Measurements from ENCODE around the gene SHISA6. TPM values are rescaled to one million over a fixed set of nuclear protein-coding genes. Genes with fewer than 3 reads are reported as not detected.

Gene SHISA6
- total and polyA plus RNA-seq, 2 donors (not counting 1 experiment from before 2014, with no cell fraction given): not detected

- no peaks in the 10 kb centered on the region for H3K4me1 ChIP-seq (ENCODE audit: control insufficient read depth, extremely low read depth, insufficient read depth, low read length)
- TF ChIP-seq EZH2 (IDR thresholded peaks at IDR 0.05; ENCODE audit: low read length, missing control alignments) (no peak), CTCF (conservative IDR thresholded peaks at IDR 0.05 in 1 of 2, IDR thresholded peaks at IDR 0.05 in 1 of 2; ENCODE audit: low read depth in 1 of 2, low read length in 2 of 2) (no peak)
- H3K9ac ChIP-seq (ENCODE audit: insufficient read depth, low read length): no peak overlapping the region
- H2AFZ ChIP-seq (ENCODE audit: low read length): no peak overlapping the region
- H3K36me3 ChIP-seq (ENCODE audit: control insufficient read depth, insufficient read depth, low read length): no peaks in the 10 kb centered on the region
- no peaks in the 10 kb centered on the region for H3K79me2 ChIP-seq (ENCODE audit: control insufficient read depth, insufficient read depth, low read length)
- H4K20me1 ChIP-seq (ENCODE audit: control insufficient read depth, extremely low read depth, insufficient read depth, low read length): no peaks in the 10 kb centered on the region
- H3K9me3 ChIP-seq (ENCODE audit: control insufficient read depth, insufficient read depth, low read depth, low read length): no peaks in the 10 kb centered on the region
- no peaks in the 10 kb centered on the region for H3K27me3 ChIP-seq (ENCODE audit: control insufficient read depth, insufficient read depth, low read length)
- H3K4me3 ChIP-seq (replicated peaks in 1 of 4; ENCODE audit: control extremely low read depth in 1 of 4, insufficient read depth in 1 of 4, low read depth in 3 of 4, low read length in 4 of 4): no peak overlapping the region
- DNase-seq (ENCODE audit: low read depth in 2 of 2): no peak
- no peak overlapping the region for H3K4me2 ChIP-seq (ENCODE audit: extremely low read depth, insufficient read depth, low read length)
- H3K27ac ChIP-seq (ENCODE audit: insufficient read depth, low read length): no peak overlapping the region
Measured at GRCh38 chr17:11486868-11487310, 245.9 kb downstream of the SHISA6 start.

GRCh38 chr17:11487469-11487868 is 246.5 kb downstream of the SHISA6 start:
- Histone ChIP-seq H3K79me2 (ENCODE audit: control insufficient read depth, insufficient read depth, low read length) (no peaks in the 10 kb centered on the region), H3K36me3 (ENCODE audit: control insufficient read depth, insufficient read depth, low read length) (no peaks in the 10 kb centered on the region), H3K27ac (ENCODE audit: insufficient read depth, low read length) (no peak overlapping the region), H3K4me1 (ENCODE audit: control insufficient read depth, extremely low read depth, insufficient read depth, low read length) (no peaks in the 10 kb centered on the region), H2AFZ (ENCODE audit: low read length) (no peak overlapping the region), H3K4me3 (replicated peaks in 1 of 4; ENCODE audit: control extremely low read depth in 1 of 4, insufficient read depth in 1 of 4, low read depth in 3 of 4, low read length in 4 of 4) (no peak overlapping the region), H3K9me3 (ENCODE audit: control insufficient read depth, insufficient read depth, low read depth, low read length) (no peaks in the 10 kb centered on the region), H4K20me1 (ENCODE audit: control insufficient read depth, extremely low read depth, insufficient read depth, low read length) (no peaks in the 10 kb centered on the region), H3K4me2 (ENCODE audit: extremely low read depth, insufficient read depth, low read length) (no peak overlapping the region), H3K9ac (ENCODE audit: insufficient read depth, low read length) (no peak overlapping the region), H3K27me3 (ENCODE audit: control insufficient read depth, insufficient read depth, low read length) (no peaks in the 10 kb centered on the region)
- no peak for DNase-seq (ENCODE audit: low read depth in 2 of 2)
- TF ChIP-seq CTCF (conservative IDR thresholded peaks at IDR 0.05 in 1 of 2, IDR thresholded peaks at IDR 0.05 in 1 of 2; ENCODE audit: low read depth in 1 of 2, low read length in 2 of 2): no peak
- TF ChIP-seq EZH2 (IDR thresholded peaks at IDR 0.05; ENCODE audit: low read length, missing control alignments): no peak

- no peaks in the 10 kb centered on the region for H3K79me2 ChIP-seq (ENCODE audit: control insufficient read depth, insufficient read depth, low read length)
- H4K20me1 ChIP-seq (ENCODE audit: control insufficient read depth, extremely low read depth, insufficient read depth, low read length): no peaks in the 10 kb centered on the region
- H3K4me2 ChIP-seq (ENCODE audit: extremely low read depth, insufficient read depth, low read length): no peak overlapping the region
- no peaks in the 10 kb centered on the region for H3K4me1 ChIP-seq (ENCODE audit: control insufficient read depth, extremely low read depth, insufficient read depth, low read length)
- H3K4me3 ChIP-seq (replicated peaks in 1 of 4; ENCODE audit: control extremely low read depth in 1 of 4, insufficient read depth in 1 of 4, low read depth in 3 of 4, low read length in 4 of 4): no peak overlapping the region
- TF ChIP-seq CTCF (conservative IDR thresholded peaks at IDR 0.05 in 1 of 2, IDR thresholded peaks at IDR 0.05 in 1 of 2; ENCODE audit: low read depth in 1 of 2, low read length in 2 of 2) (no peak), EZH2 (IDR thresholded peaks at IDR 0.05; ENCODE audit: low read length, missing control alignments) (no peak)
- H3K27me3 ChIP-seq (ENCODE audit: control insufficient read depth, insufficient read depth, low read length): no peaks in the 10 kb centered on the region
- H3K27ac ChIP-seq (ENCODE audit: insufficient read depth, low read length): no peak overlapping the region
- H2AFZ ChIP-seq (ENCODE audit: low read length): no peak overlapping the region
- H3K9ac ChIP-seq (ENCODE audit: insufficient read depth, low read length): no peak overlapping the region
- H3K9me3 ChIP-seq (ENCODE audit: control insufficient read depth, insufficient read depth, low read depth, low read length): no peaks in the 10 kb centered on the region
- no peak for DNase-seq (ENCODE audit: low read depth in 2 of 2)
- no peaks in the 10 kb centered on the region for H3K36me3 ChIP-seq (ENCODE audit: control insufficient read depth, insufficient read depth, low read length)
Measured at GRCh38 chr17:11488407-11488806, 247.4 kb downstream of the SHISA6 start.

Measured in fibroblast of lung (primary cell).